GM12891 (cell line): ENCODE results near the gene SEPSECS.
"Not testable (repeated sequence)": the region's sequence is repeated elsewhere in the genome, so short reads cannot be mapped to it uniquely, and the experiment has no call there.

Experiments used
- PAX5 ChIP-seq: IDR thresholded peaks from 2 replicates; pipeline ENCODE4 v1.6.1; 2011; ENCODE audit warnings: low read length, moderate library complexity, mild to moderate bottlenecking; ENCODE audit not compliant: insufficient read depth, severe bottlenecking
- POLR2A ChIP-seq: IDR thresholded peaks from 2 replicates; pipeline ENCODE4 v1.6.1; 2011; ENCODE audit warnings: low read depth, low read length, control low read depth
- POLR2AphosphoS5 ChIP-seq: IDR thresholded peaks from 2 replicates; pipeline ENCODE4 v1.6.1; 2011; ENCODE audit warnings: low read depth, low read length, control low read depth
- POU2F2 ChIP-seq: IDR thresholded peaks from 2 replicates; pipeline ENCODE4 v1.6.1; 2011; ENCODE audit warnings: low read depth, mild to moderate bottlenecking, control low read depth, low read length, moderate library complexity
- SPI1 ChIP-seq: IDR thresholded peaks from 2 replicates; pipeline ENCODE4 v1.6.1; 2011; ENCODE audit warnings: low read depth, low read length, control low read depth
- TAF1 ChIP-seq: IDR thresholded peaks from 2 replicates; pipeline ENCODE4 v1.6.1; 2011; ENCODE audit warnings: low read depth, low read length, control low read depth

DNA sequence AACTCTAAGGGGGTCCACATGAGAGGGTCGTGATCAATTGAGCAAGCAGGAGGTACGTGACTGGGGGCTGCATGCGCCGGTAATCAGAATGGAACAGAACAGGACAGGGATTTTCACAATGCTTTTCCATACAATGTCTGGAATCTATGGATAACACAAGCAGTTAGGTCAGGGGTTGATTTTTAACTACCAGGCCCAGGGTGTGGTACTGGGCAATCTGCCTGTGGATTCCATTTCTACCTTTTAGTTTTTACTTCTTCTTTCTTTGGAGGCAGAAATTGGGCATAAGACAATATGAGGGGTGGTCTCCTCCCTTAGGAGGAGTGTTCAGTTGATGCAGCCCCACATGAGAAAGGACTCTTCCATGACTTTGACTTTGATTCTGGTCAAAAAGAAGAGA is 76.8 kb downstream of the SEPSECS start:
- TF ChIP-seq POLR2A, POLR2AphosphoS5, SPI1, TAF1, PAX5, POU2F2: not testable (repeated sequence)
